HepG2 (cell line): ENCODE results near the gene TBC1D16.

ENCODE experiments used
- JUND ChIP-seq: sonication (generic); formaldehyde crosslinking; IDR thresholded peaks from 2 replicates; pipeline ENCODE4 v1.8.0; 2022; ENCODE audit warnings: mild to moderate bottlenecking, missing genetic modification reagents
- PTBP1 ChIP-seq: fragments of 200-400 bp; formaldehyde crosslinking; IDR thresholded peaks from 2 replicates; pipeline ENCODE4 v1.6.1; 2018; ENCODE audit warnings: low read length, low read depth; ENCODE audit not compliant: poor library complexity, severe bottlenecking
- REST ChIP-seq, 2 experiments: IDR thresholded peaks; 2 replicates each; pipeline ENCODE4 v1.6.1; 2011 to 2012; ENCODE audit warnings: low read length in 2 of 2, borderline replicate concordance in 1 of 2, low read depth in 1 of 2, mild to moderate bottlenecking in 1 of 2, moderate library complexity in 1 of 2
- TIGD3 ChIP-seq: sonication (generic); formaldehyde crosslinking; IDR thresholded peaks from 2 replicates; pipeline ENCODE4 v1.5.1; 2020; ENCODE audit warnings: mild to moderate bottlenecking, missing genetic modification reagents, borderline replicate concordance
- TOPORS ChIP-seq: sonication (generic); formaldehyde crosslinking; IDR thresholded peaks from 2 replicates; pipeline ENCODE4 v1.8.0; 2023; ENCODE audit warnings: mild to moderate bottlenecking, missing genetic modification reagents
- YY1 ChIP-seq: IDR thresholded peaks from 2 replicates; pipeline ENCODE4 v1.6.1; 2011; ENCODE audit warnings: low read length, low read depth, moderate library complexity, mild to moderate bottlenecking; ENCODE audit not compliant: insufficient read depth, insufficient replicate concordance
- ZNF749 ChIP-seq: sonication (generic); formaldehyde crosslinking; IDR thresholded peaks from 2 replicates; pipeline ENCODE4 v1.8.0; 2022; ENCODE audit warnings: mild to moderate bottlenecking, missing genetic modification reagents, moderate library complexity, borderline replicate concordance

- TF ChIP-seq ZNF749 (no peak), TOPORS (CRISPR knock-in tag) (no peak), REST (IDR thresholded peaks at IDR 0.05; ENCODE audit: borderline replicate concordance in 1 of 2, low read depth in 1 of 2, low read length in 2 of 2) (no peak), TIGD3 (no peak), JUND (no peak), PTBP1 (no peak), YY1 (no peak)
These were observed 97.2 kb downstream of the TBC1D16 start for GRCh38 chr17:79938336-79939093.
